SW480 (cell line): ENCODE results near the gene MKLN1.
A peak's percentile ranks its signal among the peaks of the same experiment; 100 is the strongest.

Experiments used
- DNase-seq: peaks from one replicate; pipeline ENCODE4 v3.0.0-alpha.2; 2016; ENCODE audit warnings: low spot score

The MKLN1 gene

GRCh38 chr7:131354390-131354789, 26.7 kb downstream of the MKLN1 start:
- DNase-seq = no peak

- no peak for DNase-seq
Observed at GRCh38 chr7:131355917-131356777, 28.5 kb downstream of the MKLN1 start.

- no peak for DNase-seq
Observed at GRCh38 chr7:131357282-131357880, 29.7 kb downstream of the MKLN1 start.

DNA sequence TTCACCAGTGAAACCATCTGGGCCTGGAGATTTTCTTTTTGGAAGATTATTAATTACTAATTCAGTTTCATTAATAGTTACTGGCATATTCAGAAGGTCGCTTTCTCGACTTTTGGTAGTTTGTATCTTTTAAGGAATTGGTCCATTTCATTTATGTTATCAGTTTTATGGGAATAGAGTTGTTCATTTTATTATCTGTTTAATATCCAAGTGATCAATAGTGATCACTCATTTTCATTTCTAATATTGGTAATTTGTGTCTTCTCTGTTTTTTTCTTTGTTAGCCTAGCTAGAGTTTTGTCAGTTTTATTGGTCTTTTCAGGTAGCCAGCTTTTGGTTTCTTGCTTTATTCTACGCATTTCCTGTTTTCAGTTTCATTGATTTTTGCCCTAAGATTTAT, 31.0 kb downstream of the MKLN1 start:
- no peak for DNase-seq

DNA sequence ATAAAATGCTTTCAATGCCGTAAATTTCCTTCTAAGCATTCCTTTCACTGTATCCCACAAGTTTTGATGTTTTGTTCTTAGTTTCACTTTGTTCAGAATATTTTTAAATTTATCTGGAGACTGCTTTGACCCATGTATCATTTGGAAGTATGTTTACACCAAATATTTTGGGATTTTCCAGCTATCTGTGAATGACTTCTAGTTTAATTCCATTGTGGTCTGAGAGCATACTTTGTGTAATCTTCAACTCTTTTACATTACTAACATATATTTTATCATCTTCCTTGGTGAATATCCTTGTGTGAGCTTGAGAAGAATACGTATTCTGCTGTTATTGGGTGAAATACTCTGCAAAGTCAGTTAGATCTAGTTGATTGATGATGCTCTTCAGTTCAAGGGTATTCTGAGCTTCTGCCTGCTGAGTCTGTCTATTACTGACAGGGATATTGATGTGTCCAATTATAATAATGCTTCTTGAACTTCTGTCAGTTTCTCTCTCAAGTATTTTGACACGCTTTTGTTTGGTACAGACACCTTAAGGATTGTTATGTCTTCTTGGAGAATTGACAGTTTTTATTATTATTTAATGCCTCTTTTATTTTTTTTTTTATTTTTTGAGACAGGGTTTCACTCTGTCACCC, 31.6 kb downstream of the MKLN1 start:
- no peak for DNase-seq

GRCh38 chr7:131363719-131364118, 36.0 kb downstream of the MKLN1 start:
- DNase-seq = no peak

GRCh38 chr7:131364767-131365344, 37.2 kb downstream of the MKLN1 start:
- no peak for DNase-seq

DNA sequence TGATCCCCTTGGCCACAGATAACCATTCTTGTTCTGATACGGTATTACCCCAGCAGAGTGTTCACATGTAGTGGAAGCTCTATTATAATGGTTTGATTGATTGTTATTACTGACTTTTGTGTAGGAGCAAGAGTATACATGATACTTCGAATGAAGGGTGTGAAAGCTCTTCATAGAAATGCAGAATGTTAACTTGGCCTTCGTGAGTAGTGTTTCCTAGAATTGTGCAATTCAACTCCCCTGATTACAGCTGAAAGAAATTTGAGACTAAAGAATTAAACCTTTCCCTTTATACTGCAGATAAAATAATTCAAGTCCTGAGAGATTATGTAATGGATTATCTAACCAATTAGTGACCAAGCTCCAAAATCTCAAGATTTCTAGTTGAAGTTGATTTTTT, 38.2 kb downstream of the MKLN1 start:
- DNase-seq = no peak

- no peak for DNase-seq
Observed at GRCh38 chr7:131369354-131369753, 41.7 kb downstream of the MKLN1 start.

DNA sequence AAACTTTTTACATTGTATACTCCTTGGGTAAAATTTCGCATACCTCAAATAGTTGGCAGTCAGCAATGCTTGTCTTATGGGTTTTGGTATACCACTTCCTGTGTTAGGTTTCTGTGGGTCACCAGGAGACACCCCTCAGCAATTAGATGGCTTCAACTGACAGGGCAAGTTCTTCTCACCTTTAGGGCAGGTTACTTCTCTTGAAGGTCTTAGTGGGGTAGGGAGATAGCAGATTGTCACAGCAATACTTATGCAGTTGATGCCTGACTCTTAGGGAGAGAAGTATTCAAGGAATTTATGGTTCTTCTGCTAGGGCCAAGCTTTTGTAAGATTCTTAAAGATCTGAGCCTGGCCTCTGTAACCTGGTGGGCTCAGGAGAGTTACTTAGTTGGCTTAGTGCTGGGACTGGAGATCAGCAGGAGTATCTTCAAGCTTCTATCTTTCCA, 42.9 kb downstream of the MKLN1 start:
- DNase-seq = peak; percentile 20

DNA sequence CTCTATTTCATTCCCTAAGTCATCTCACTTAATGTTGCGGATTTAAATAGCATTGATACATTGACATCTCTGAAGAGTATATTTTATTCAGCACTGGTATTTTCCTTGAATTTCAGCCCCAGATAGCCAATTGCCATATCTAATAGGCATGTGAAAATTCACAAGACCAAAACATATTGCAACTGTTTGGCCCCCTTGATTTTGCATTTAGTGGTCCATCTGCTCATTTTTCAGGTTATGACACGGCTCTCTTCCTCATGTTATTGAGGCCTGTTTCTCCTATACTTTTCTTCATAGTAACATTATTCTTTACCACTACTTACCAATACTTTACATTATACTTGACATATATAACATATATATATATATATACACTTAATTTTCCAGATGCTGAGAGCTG, 43.7 kb downstream of the MKLN1 start:
- DNase-seq = no peak

DNA sequence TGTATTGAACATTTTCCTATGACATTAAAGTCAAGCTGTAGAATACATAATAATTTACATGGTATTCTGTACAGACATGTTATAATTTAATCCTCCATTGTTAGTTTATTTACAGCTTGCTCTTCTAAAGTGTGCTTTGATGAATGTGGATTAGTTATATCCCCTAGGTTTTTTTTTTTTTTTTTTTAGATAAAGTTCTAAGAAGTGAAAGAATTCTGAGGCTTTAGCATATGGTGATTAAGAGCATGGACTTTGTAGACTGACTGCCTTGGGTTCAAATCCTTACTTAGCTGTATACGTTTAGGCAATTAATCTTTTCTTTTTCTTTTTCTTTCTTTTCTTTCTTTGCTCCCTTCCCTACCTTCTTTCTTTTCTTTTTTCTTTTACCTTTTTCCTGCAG, 44.9 kb downstream of the MKLN1 start:
- DNase-seq = no peak

GRCh38 chr7:131374821-131375220, 47.1 kb downstream of the MKLN1 start:
- no peak for DNase-seq

- no peak for DNase-seq
Observed at GRCh38 chr7:131381069-131381838, 53.6 kb downstream of the MKLN1 start.

- no peak for DNase-seq
Observed at GRCh38 chr7:131383417-131384285, 56.0 kb downstream of the MKLN1 start.

DNA sequence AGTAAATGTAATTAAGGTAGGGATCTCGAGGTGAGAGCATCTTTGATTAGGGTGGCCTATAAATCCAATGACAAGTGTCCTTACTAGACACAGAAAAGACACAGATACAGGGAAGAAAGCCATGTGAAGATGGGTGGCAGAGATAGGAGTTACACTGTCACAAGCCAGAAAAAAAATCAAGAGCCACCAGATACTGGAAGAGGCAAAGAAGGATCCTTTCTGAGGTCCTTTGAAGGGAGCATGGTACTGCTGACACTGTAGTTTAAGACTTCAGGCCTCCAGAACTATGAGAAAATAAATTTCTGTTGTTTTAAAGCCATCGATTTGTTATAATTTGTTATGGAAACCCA, 56.6 kb downstream of the MKLN1 start:
- DNase-seq = no peak

DNA sequence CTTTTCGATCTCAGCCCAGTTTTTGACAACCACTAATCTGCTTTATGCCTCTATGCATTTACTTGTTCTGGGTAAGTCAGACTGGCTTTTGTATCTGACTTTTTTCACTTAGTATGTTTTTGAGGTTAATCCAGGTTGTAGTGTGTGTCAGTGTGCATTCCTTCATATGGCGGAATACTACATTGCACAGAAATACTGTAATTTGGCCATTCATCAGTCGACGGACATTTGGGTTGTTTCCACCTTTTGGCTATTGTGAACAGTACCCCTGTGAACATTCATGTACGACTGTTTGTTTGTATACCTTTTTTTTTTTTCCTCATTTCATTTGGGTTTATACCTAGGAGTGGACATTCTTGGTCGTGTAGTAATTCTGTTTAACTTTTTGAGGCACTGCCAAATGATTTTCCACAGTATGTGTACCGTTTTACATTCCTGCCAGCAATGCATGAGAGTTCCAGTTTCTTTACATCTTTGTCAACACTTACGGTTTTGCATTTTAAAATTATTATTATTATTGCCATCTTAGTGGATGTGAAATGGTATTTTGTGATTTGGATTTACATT, 57.4 kb downstream of the MKLN1 start:
- no peak for DNase-seq

DNA sequence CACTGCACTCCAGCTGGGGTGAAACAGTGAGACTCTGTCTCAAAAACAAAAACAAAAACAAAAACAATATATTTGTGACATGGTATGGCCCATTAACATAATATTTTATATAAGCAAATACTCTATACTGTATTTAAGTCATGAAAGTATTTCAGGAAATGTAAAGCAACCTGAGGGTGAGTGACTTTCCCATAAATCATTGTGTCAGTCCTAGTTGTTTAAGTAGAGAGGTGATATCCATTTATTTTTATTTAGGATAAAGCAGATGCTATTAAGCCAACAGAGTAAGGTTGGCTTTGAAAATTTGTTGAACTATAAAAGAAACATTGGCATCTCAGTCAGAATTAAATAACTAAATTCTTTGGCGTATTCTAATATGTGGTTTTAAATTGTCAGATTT, 60.5 kb downstream of the MKLN1 start:
- no peak for DNase-seq

DNA sequence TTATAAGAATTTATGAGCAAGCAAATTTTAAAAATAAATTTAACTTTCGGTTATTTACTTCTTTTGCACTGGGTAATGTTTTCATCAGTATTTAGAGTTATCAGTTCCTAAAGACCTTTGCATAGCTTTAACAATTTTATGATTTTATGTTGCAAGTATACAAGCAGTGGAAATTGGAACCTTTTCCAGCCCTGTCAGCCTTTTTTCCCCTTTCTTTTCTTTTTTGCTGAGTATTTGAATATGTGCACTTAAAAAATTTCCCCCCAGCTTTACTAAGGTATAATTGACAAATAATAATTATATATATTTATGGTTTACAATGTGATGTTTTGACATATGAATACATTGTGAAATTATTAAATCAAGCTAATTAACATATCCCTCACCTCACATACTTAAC, 62.6 kb downstream of the MKLN1 start:
- DNase-seq = no peak

- no peak for DNase-seq
Observed at GRCh38 chr7:131391145-131391544, 63.5 kb downstream of the MKLN1 start.

DNA sequence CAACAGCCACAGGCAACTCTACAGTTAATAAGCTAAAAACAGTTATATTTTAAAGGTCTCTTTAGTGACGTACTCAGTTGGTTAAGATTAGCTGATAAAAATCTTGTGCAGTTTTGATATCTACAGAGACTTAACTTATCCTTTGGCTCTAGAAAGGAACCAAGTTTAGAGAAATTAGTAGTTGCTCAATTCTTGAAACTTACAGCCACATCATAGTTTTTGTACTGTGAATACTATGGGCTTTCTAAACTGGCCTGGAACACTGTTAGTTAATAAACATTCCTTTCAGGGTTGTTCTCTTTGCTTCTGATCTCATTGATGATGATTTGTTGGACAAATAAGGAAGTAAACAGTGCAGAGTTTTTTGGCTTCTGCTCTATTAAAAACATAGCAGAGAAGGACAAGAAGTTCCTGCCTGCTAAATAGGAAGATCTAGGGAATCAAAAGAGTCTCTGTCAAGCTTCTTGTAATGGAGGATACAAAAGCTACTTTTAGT, 73.1 kb downstream of the MKLN1 start:
- DNase-seq = no peak
